ENCODE measurements around the gene SNX18. TPM values are rescaled to one million over a fixed set of nuclear protein-coding genes. Genes with fewer than 3 reads are reported as not detected.

SNX18 gene
- polyA plus RNA-seq, 1 donor (not counting 4 experiments of a cell fraction or from before 2014, with no cell fraction given) = 7.4 TPM

DNA sequence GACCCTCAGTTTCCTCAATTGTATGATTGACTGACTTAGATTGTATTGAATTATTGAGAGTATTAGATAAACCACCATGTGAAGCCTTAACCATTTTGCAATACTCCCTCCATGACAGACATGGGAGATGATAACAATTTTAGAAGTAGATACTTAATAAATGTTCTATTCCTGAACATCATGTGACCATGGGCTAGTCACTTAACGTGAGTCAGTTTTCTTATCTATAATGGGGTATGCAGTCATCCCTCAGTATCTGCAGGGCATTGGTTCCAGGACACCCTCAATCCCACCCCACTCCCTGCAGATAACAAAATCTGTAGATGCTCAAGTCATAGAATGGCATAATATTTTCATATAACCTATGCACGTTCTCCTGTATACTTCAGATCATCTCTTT, 31.0 kb downstream of the SNX18 start:
- H3K9me3 ChIP-seq (ENCODE audit: control insufficient read depth, low read depth, low read length) = no peaks in the 10 kb centered on the region
- H3K9me1 ChIP-seq (ENCODE audit: control insufficient read depth, extremely low read depth, insufficient read depth, low read length) = no peaks in the 10 kb centered on the region
- no peaks in the 10 kb centered on the region for H4K20me1 ChIP-seq (ENCODE audit: control insufficient read depth, extremely low read depth, insufficient read depth, low read length)
- dilution Hi-C loops (cut with MboI; ENCODE audit: extremely low pct_ligation_motif_present, low sequenced_read_pairs) = no loop called here
- DNase-seq (ENCODE audit: low read depth, low spot score) (no peak), FAIRE-seq (no peak)
- H2AFZ ChIP-seq (ENCODE audit: control insufficient read depth, low read length) = no peak overlapping the region
- H3K27ac ChIP-seq (ENCODE audit: control insufficient read depth, insufficient read depth, low read length) = no peak overlapping the region
- no peak overlapping the region for H3K4me3 ChIP-seq (ENCODE audit: control insufficient read depth in 2 of 3, extremely low read depth in 1 of 3, insufficient read depth in 2 of 3, low read depth in 1 of 3, low read length in 3 of 3)
- H3K36me3 ChIP-seq (ENCODE audit: control insufficient read depth in 2 of 2, extremely low read depth in 1 of 2, insufficient read depth in 2 of 2, low read length in 2 of 2) = no peaks in the 10 kb centered on the region
- no peaks in the 10 kb centered on the region for H3K27me3 ChIP-seq (ENCODE audit: control insufficient read depth, extremely low read depth, insufficient read depth, low read length)
- TF ChIP-seq, protein P1, sequence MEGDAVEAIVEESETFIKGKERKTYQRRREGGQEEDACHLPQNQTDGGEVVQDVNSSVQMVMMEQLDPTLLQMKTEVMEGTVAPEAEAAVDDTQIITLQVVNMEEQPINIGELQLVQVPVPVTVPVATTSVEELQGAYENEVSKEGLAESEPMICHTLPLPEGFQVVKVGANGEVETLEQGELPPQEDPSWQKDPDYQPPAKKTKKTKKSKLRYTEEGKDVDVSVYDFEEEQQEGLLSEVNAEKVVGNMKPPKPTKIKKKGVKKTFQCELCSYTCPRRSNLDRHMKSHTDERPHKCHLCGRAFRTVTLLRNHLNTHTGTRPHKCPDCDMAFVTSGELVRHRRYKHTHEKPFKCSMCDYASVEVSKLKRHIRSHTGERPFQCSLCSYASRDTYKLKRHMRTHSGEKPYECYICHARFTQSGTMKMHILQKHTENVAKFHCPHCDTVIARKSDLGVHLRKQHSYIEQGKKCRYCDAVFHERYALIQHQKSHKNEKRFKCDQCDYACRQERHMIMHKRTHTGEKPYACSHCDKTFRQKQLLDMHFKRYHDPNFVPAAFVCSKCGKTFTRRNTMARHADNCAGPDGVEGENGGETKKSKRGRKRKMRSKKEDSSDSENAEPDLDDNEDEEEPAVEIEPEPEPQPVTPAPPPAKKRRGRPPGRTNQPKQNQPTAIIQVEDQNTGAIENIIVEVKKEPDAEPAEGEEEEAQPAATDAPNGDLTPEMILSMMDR (optimal IDR thresholded peaks at IDR 0.05 in 1 of 3, IDR thresholded peaks at IDR 0.05 in 1 of 3, conservative IDR thresholded peaks at IDR 0.05 in 1 of 3; ENCODE audit: extremely low read depth in 1 of 3, insufficient read depth in 2 of 3, low read length in 3 of 3) = no peak
- H3K4me2 ChIP-seq (ENCODE audit: control insufficient read depth, extremely low read depth, insufficient read depth, low read depth, low read length) = no peak overlapping the region
- no peaks in the 10 kb centered on the region for H3K79me2 ChIP-seq (ENCODE audit: control insufficient read depth, insufficient read depth, low read length)
- H3K9ac ChIP-seq (ENCODE audit: control insufficient read depth, extremely low read depth, insufficient read depth, low read length) = no peak overlapping the region
- no peaks in the 10 kb centered on the region for H3K4me1 ChIP-seq (ENCODE audit: control insufficient read depth, extremely low read depth, insufficient read depth, low read length)

DNA sequence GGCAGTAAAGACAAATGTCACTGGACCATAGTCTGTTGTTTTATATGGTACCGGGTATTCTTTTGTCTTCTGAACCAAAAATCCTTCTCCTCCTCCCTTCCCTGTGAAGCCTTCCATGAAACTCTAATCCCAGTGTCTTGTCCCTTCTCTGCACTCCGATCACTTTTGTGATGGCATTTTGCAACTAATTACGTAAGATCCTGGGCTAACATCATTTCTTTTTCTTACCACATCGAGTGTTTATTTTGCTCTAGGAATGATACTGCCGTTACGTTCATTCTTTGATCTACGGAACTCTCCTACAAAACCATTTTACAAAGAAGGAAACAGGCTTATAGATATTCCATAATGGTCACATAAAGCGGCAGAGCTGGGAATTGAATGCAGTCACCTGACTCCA, 33.7 kb downstream of the SNX18 start:
- Histone ChIP-seq H4K20me1 (ENCODE audit: control insufficient read depth, extremely low read depth, insufficient read depth, low read length) (no peaks in the 10 kb centered on the region), H2AFZ (ENCODE audit: control insufficient read depth, low read length) (no peak overlapping the region), H3K27ac (ENCODE audit: control insufficient read depth, insufficient read depth, low read length) (no peak overlapping the region), H3K4me2 (ENCODE audit: control insufficient read depth, extremely low read depth, insufficient read depth, low read depth, low read length) (no peak overlapping the region), H3K27me3 (ENCODE audit: control insufficient read depth, extremely low read depth, insufficient read depth, low read length) (no peaks in the 10 kb centered on the region), H3K4me1 (ENCODE audit: control insufficient read depth, extremely low read depth, insufficient read depth, low read length) (no peaks in the 10 kb centered on the region), H3K79me2 (ENCODE audit: control insufficient read depth, insufficient read depth, low read length) (no peaks in the 10 kb centered on the region), H3K36me3 (ENCODE audit: control insufficient read depth in 2 of 2, extremely low read depth in 1 of 2, insufficient read depth in 2 of 2, low read length in 2 of 2) (no peaks in the 10 kb centered on the region), H3K9me1 (ENCODE audit: control insufficient read depth, extremely low read depth, insufficient read depth, low read length) (no peaks in the 10 kb centered on the region), H3K4me3 (ENCODE audit: control insufficient read depth in 2 of 3, extremely low read depth in 1 of 3, insufficient read depth in 2 of 3, low read depth in 1 of 3, low read length in 3 of 3) (no peak overlapping the region), H3K9me3 (ENCODE audit: control insufficient read depth, low read depth, low read length) (no peaks in the 10 kb centered on the region), H3K9ac (ENCODE audit: control insufficient read depth, extremely low read depth, insufficient read depth, low read length) (no peak overlapping the region)
- dilution Hi-C loops (cut with MboI; ENCODE audit: extremely low pct_ligation_motif_present, low sequenced_read_pairs) = no loop called here
- FAIRE-seq = no peak
- no peak for TF ChIP-seq EZH2 (IDR thresholded peaks at IDR 0.05; ENCODE audit: low read length)
- TF ChIP-seq, protein P1 (optimal IDR thresholded peaks at IDR 0.05 in 1 of 3, IDR thresholded peaks at IDR 0.05 in 1 of 3, conservative IDR thresholded peaks at IDR 0.05 in 1 of 3; ENCODE audit: extremely low read depth in 1 of 3, insufficient read depth in 2 of 3, low read length in 3 of 3) = no peak
- no peak for DNase-seq (ENCODE audit: low read depth, low spot score)

All from keratinocyte (primary cell).